Smooth muscle cell (in vitro differentiated cells): Measurements from ENCODE around the gene GPC5. TPM values are rescaled to one million over a fixed set of nuclear protein-coding genes. Genes with fewer than 3 reads are reported as not detected.

Experiments used
- DNase-seq: peaks from one replicate; lab custom pipeline; 2025; ENCODE audit not compliant: unreplicated experiment; lab: John Stamatoyannopoulos, UW
- H2AFZ ChIP-seq: fragments of 200-600 bp; sonication (generic); 2 replicates; pipeline ENCODE4 v1.6.0; 2016; ENCODE audit warnings: antibody characterized with exemption, low read depth, mild to moderate bottlenecking
- H3F3A ChIP-seq: fragments of 200-600 bp; sonication (generic); 2 replicates; pipeline ENCODE4 v1.6.0; 2017; ENCODE audit warnings: antibody characterized with exemption, low read depth
- H3K27ac ChIP-seq: fragments of 200-600 bp; sonication (generic); 2 replicates; pipeline ENCODE4 v1.5.1; 2016; ENCODE audit warnings: low read depth, mild to moderate bottlenecking
- H3K27me3 ChIP-seq: fragments of 200-600 bp; sonication (generic); 2 replicates; pipeline ENCODE4 v1.6.1; 2016; ENCODE audit warnings: low read depth, mild to moderate bottlenecking
- H3K36me3 ChIP-seq: fragments of 200-600 bp; sonication (generic); 2 replicates; pipeline ENCODE4 v1.5.1; 2016; ENCODE audit warnings: low read depth
- H3K4me1 ChIP-seq: fragments of 200-600 bp; sonication (generic); 2 replicates; pipeline ENCODE4 v1.5.1; 2016; ENCODE audit warnings: low read depth
- H3K4me2 ChIP-seq: fragments of 200-600 bp; sonication (generic); 2 replicates; pipeline ENCODE4 v1.6.0; 2016; ENCODE audit warnings: mild to moderate bottlenecking
- H3K4me3 ChIP-seq: fragments of 200-600 bp; sonication (generic); 2 replicates; pipeline ENCODE4 v1.5.1; 2016; ENCODE audit warnings: mild to moderate bottlenecking
- H3K79me2 ChIP-seq: fragments of 200-600 bp; sonication (generic); 2 replicates; pipeline ENCODE4 v1.6.0; 2016; ENCODE audit warnings: low read depth, mild to moderate bottlenecking
- H3K9ac ChIP-seq: fragments of 200-600 bp; sonication (generic); 2 replicates; pipeline ENCODE4 v1.6.0; 2016; ENCODE audit warnings: low read depth
- H3K9me3 ChIP-seq: fragments of 200-600 bp; sonication (generic); replicated peaks from 2 replicates; pipeline ENCODE4 v1.5.1; 2016; ENCODE audit warnings: low read depth
- H4K20me1 ChIP-seq: fragments of 200-600 bp; sonication (generic); 2 replicates; pipeline ENCODE4 v1.6.0; 2016; ENCODE audit warnings: low read depth
- CTCF ChIP-seq: fragments of 200-600 bp; sonication (generic); IDR thresholded peaks from 2 replicates; pipeline ENCODE4 v1.5.1; 2017; ENCODE audit warnings: borderline replicate concordance, mild to moderate bottlenecking, antibody characterized with exemption; ENCODE audit not compliant: insufficient read depth, poor library complexity, severe bottlenecking
- WGBS: methylation state at CpG from one replicate; pipeline ENCODE4 v1.1.7; 2016; ENCODE audit warnings: low lambda C conversion rate; 5-methylcytosine and 5-hydroxymethylcytosine counted together
- polyA plus RNA-seq: library from polyadenylated mRNA; unstranded; fragments of >200 nt; fragmentation: Nextera tagmentation; extraction: Ambion mirVana; gene quantifications from 2 replicates; pipeline ENCODE4 v1.2.1, GENCODE V29; 2016
- total RNA-seq: library from RNA; depleted of rRNA; stranded (reverse); fragments of >200 nt; gene quantifications from 2 replicates; pipeline ENCODE4 v1.2.3, GENCODE V29; 2014

The GPC5 gene
- total and polyA plus RNA-seq, 2 experiments from 2014 or later, result 0.99 to 1.0 TPM

- no peaks in the 10 kb centered on the region for H3F3A ChIP-seq
- no peaks in the 10 kb centered on the region for H3K36me3 ChIP-seq
- no peak overlapping the region for H3K9ac ChIP-seq
- no peak overlapping the region for H3K4me3 ChIP-seq
- no peak overlapping the region for H2AFZ ChIP-seq
- H3K27ac ChIP-seq, result no peak overlapping the region
- DNase-seq, result no peak
- H4K20me1 ChIP-seq, result no peaks in the 10 kb centered on the region
- H3K79me2 ChIP-seq, result no peaks in the 10 kb centered on the region
- H3K27me3 ChIP-seq, result no peaks in the 10 kb centered on the region
- no peaks in the 10 kb centered on the region for H3K4me1 ChIP-seq
- no peaks in the 10 kb centered on the region for H3K9me3 ChIP-seq
- no peak for TF ChIP-seq CTCF
- H3K4me2 ChIP-seq, result no peak overlapping the region
Measured at GRCh38 chr13:92805766-92806165, 1407.3 kb downstream of the GPC5 start.

DNA sequence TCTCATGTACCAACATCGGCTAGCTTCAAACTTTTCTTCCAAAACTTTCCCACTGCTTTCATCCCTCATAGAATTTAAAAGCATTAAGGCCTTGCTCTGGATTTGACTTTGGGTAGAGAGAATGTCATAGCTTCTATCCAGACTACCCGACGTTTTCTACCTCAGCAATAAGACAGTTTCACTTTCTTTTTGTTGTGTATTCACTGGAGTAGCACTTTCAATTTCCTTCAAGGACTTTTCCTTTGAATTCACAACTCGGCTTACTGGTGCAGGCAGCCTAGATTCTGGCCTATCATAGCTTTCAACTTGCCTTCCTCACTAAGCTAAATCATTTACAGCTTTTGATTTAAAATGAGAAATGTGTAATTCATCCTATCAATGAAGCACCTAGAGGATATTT lies 1407.8 kb downstream of the GPC5 start:
- no peak overlapping the region for H2AFZ ChIP-seq
- H3K4me1 ChIP-seq, result no peaks in the 10 kb centered on the region
- WGBS, result 88% methylated on average over 4 of the region's 4 CpGs
- H3K27me3 ChIP-seq, result no peaks in the 10 kb centered on the region
- H3K27ac ChIP-seq, result no peak overlapping the region
- no peaks in the 10 kb centered on the region for H3K36me3 ChIP-seq
- no peaks in the 10 kb centered on the region for H3K9me3 ChIP-seq
- H3K79me2 ChIP-seq, result no peaks in the 10 kb centered on the region
- H3K4me3 ChIP-seq, result no peak overlapping the region
- no peak for TF ChIP-seq CTCF
- H3K9ac ChIP-seq, result no peak overlapping the region
- H3K4me2 ChIP-seq, result no peak overlapping the region
- no peaks in the 10 kb centered on the region for H3F3A ChIP-seq
- DNase-seq, result no peak
- no peaks in the 10 kb centered on the region for H4K20me1 ChIP-seq

DNA sequence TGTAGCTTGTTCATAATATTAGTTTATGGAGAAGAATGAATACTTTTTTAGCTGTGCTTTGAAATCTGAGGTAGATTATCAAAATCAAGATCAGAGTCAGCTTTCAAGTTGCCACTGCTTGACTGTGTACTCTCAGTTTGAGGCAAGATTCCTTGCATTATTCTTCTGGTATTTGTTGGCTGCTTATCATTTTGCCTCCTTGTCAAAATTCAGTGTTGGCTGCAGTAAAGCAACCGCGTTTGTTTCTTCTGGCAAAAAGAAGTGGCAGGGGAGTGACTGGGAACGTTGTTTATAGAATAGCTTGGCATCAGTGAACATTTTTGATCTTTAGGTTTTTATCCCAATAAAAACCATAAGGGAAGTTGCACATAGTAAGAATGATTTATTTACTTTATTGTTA lies 1408.9 kb downstream of the GPC5 start:
- no peak overlapping the region for H3K4me2 ChIP-seq
- no peak for TF ChIP-seq CTCF

GRCh38 chr13:92807966-92808365 lies 1409.5 kb downstream of the GPC5 start:
- Histone ChIP-seq H3K9me3 (no peaks in the 10 kb centered on the region), H3K4me2 (no peak overlapping the region), H2AFZ (no peak overlapping the region), H3K36me3 (no peaks in the 10 kb centered on the region), H3K9ac (no peak overlapping the region), H3K4me1 (no peaks in the 10 kb centered on the region), H3K4me3 (no peak overlapping the region), H3K27ac (no peak overlapping the region), H4K20me1 (no peaks in the 10 kb centered on the region), H3F3A (no peaks in the 10 kb centered on the region), H3K79me2 (no peaks in the 10 kb centered on the region), H3K27me3 (no peaks in the 10 kb centered on the region)
- 71% methylated on average over 2 of the region's 2 CpGs for WGBS
- no peak for DNase-seq
- TF ChIP-seq CTCF, result no peak

More for the DNA sequence above, 1408.9 kb downstream of the GPC5 start:
- no peaks in the 10 kb centered on the region for H3K4me1 ChIP-seq
- no peak overlapping the region for H2AFZ ChIP-seq
- H3K36me3 ChIP-seq, result no peaks in the 10 kb centered on the region
- no peaks in the 10 kb centered on the region for H3K27me3 ChIP-seq
- 73% methylated on average over 3 of the region's 3 CpGs for WGBS
- H3F3A ChIP-seq, result no peaks in the 10 kb centered on the region
- DNase-seq, result no peak
- no peak overlapping the region for H3K9ac ChIP-seq
- H4K20me1 ChIP-seq, result no peaks in the 10 kb centered on the region
- H3K27ac ChIP-seq, result no peak overlapping the region
- H3K79me2 ChIP-seq, result no peaks in the 10 kb centered on the region
- no peaks in the 10 kb centered on the region for H3K9me3 ChIP-seq
- H3K4me3 ChIP-seq, result no peak overlapping the region
